ELR (cell line): ENCODE measurements around the gene LYZL1.
"Not testable (repeated sequence)": the region's sequence is repeated elsewhere in the genome, so short reads cannot be mapped to it uniquely, and the experiment has no call there.

Experiments
- DNase-seq: peaks from one replicate; pipeline ENCODE4 v3.0.0-alpha.2; 2015; ENCODE audit warnings: low read depth

Gene LYZL1

DNA sequence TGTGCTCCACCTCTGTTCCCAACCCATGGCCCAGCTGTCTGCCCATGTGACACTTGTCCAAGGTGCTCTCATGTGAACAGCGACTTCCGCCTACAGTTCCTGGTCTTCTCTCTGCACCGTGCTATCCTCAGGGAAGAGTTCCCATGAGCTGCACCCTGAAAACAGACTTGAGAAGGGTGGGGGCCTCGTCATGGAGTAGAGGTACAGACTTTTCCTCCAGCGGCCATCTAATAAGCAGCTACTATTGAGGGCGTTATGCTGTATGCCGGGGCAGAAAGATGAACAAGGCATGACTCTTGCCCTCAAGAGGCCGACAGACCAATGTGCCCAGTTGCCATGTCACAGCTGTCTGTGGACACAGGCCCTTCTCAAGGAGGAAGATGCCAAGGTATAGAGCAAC is 25.4 kb upstream of the LYZL1 start:
- DNase-seq: no peak

- DNase-seq: no peak
These were observed 23.6 kb upstream of the LYZL1 start for GRCh38 chr10:29265210-29265768.

DNA sequence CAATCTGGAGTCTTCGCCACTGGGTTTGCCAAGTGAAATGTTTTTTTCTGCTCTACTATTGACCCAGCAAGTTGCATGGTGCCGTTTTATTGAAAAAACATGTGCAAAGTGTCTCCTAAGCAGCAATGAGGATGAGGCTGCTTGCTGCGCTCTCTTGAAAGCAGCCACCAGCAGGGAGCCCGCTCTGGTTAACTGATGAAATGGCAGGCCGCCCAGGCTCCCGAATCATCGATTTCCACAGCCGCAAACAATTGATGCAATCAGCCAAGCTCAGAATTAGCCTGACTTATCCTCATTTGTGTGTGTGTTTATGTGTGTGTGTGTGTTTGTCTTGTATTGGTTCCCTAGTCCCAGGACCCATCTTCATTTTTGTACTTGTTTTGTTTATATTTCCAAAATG is 22.2 kb upstream of the LYZL1 start:
- no peak for DNase-seq

DNA sequence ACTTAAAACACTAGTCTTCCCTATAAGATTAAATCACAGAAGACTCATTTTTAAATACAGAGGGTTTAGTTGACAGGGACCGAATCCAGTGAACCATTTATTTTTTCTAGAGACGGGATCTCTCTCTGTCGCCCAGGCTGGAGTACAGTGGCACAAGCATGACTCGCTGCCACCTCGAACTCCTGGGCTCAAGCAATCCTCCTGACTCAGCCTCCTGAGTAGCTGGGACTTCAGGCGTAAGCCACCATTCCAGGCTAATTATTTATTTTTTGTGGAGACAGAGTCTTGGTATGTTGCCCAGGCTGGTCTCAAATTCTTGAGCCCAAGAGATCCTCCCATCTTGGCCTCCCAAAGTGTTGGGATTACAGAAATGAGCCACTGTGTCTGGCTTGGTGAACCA is 20.9 kb upstream of the LYZL1 start:
- DNase-seq: no peak

GRCh38 chr10:29269486-29269885 is 19.4 kb upstream of the LYZL1 start:
- DNase-seq: no peak

GRCh38 chr10:29270883-29271282 is 18.0 kb upstream of the LYZL1 start:
- DNase-seq: no peak

DNA sequence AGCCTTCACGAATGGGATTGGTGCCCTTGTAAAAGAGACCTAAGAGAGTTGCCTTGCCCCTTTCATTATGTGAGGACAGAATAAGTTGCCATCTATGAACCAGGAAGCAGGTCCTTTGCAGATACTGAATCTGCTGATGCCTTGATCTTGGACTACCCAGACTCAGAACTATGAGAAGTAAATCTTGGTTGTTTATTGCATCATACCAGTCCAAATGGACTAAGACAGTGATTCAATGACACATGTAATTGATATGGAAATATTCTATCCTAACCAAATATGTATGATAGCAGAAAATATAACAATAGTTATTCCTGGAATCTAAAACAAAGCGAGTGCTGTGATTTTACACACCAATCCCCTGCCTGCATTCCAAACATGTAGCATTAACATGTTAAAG is 17.0 kb upstream of the LYZL1 start:
- no peak for DNase-seq

GRCh38 chr10:29273478-29273877 is 15.4 kb upstream of the LYZL1 start:
- DNase-seq: no peak

DNA sequence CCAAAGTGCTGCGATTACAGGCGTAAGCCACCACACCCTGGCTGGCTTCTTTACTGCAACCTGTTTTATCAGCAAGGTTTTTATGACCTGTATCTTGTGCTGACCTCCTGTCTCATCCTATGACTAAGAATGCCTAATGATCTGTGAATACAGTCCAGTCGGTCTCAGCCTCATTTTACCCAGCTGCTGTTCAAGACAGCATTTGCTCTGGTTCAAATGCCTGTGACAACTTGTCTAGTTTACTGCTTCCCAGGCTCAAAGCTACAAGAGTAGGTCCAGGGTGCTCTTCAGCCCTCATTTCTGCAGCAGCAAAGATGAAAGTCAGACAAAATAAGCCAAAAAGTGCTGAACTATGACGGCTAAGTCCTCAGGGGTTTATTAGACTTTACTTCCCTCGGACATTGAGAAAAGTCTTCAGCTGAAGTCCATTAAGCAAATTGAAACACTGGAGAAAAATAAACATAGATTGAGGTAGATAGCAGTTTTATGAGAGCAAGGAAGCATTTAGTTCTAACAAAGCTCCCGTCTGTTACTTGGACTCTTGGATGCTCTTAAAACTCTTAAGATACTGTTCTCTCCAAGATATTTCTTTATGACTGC is 12.5 kb upstream of the LYZL1 start:
- DNase-seq: no peak

GRCh38 chr10:29277296-29277695 is 11.6 kb upstream of the LYZL1 start:
- DNase-seq: no peak

DNA sequence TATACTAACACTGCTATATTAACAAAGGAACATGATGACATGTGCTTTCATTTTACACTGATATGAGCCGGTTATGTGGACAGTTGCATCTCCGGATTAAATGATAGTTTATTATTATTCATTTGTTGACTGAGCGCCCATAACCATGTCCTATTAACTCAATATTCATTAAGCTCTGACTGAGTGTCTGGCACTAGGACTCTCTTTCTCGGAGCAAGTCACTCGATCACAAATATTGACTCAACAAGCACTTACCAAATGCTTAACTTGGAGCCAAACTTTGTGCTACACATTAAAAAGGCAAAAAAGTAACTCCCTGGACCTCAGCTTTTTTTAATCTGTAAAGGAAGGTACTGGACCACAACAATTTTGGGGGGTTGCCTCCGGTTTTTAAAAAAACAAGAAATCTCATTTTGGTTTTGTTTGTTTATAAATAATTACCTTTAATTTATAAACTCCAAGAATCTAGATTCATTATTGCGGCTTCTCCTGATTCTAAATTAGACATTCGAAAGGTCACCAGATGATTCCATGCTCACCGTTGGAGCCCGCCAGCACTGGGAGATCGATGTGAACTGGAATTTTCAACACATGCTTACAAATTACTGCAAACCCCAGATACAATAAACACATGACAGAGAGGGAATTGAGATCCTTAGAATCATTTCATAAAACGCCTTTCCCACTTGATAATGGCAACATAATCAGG is 8.9 kb upstream of the LYZL1 start:
- DNase-seq: no peak

DNA sequence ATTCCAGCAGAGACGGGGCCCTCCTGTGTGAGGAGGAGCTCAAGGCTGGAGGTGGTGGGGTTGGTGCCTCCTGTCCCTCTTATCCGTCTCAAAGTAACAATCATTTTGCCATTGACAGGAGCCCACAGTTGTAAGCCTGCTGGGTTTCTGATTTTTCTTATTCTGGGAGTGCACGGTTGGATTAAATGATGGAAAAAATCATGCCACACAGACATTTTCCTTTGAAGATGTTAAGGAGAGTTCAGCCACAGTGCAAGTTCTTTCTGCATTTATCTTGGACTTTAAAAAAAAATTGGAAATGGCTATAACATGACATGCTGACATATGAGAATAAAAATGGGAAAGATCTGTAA is 8.4 kb upstream of the LYZL1 start:
- DNase-seq: no peak

DNA sequence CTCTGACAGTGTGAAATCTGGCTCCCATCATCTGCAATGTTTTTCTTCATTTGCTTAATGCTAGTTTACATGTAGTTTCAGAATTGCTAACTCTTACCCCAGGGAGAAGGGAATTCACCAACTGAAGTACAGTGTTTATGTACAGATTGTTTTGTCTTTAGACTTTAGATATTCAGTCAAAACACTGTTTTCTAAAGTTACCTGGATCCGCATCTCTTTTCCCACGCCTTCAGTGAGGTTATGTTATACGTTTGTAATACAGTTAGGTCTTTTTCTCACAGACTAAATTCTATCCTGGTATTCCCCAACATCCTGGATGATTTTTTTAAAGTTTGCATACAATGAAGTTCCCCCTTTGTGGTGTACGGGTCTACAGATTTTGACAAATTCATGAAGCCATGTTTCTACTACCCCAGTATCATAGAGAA is 3.2 kb upstream of the LYZL1 start:
- DNase-seq: no peak

- DNase-seq: no peak
These were observed 1.2 kb upstream of the LYZL1 start for GRCh38 chr10:29287635-29288034.

DNA sequence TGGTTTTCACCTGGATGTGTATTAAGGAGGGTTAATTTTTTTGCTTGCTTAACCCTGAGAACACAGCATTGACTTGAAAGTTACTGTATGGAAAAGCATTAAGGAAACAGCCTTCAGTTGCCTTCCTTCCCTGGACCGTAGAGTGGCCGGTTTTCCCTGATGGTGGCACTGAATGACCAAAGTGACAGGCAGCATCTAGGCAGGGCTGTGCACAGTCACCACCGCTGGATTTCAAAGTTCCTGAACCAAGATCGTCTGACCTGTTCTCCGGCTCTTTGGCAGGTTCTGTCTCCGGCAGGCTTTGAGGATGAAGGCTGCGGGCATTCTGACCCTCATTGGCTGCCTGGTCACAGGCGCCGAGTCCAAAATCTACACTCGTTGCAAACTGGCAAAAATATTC is 2.7 kb downstream of the LYZL1 start:
- not testable (repeated sequence) for DNase-seq

GRCh38 chr10:29292406-29292805 is 3.5 kb downstream of the LYZL1 start:
- not testable (repeated sequence) for DNase-seq

DNA sequence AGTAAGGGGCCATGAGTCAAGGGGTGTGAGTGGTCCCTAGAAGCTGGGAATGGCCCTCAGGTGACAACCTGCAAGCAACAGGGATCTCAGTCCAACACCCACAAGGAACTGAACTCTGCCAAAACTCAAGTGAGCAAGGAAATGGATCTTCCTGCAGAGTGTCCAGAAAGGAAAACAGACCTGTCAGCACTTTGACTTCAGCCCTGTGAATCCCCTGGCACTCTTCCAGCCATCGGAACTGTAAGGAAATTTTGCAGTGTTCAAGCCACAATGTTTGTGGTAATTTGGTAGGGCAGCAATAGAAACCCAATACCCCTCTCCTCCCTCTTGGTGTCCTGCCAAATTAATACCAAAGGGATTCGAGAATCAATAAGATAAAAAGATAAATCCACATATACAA is 6.9 kb downstream of the LYZL1 start:
- DNase-seq: peak; percentile 7

DNA sequence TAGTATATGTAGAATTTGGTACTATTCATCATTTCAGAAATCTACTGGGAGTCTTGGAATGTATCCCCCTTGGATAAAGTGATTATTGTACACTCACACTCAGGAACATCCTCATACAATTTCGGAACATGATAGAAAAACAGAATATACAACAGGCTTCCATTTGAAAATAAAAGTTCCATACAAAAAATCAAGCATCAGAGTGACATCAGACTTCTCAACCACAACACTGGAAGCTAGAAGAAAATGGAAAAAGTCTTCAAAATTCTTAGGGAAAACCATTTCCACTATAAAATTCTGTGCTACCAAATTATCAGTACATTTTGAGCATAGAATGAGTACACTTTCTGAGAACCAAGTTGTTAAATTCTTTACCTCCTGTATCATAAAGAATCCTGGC is 8.8 kb downstream of the LYZL1 start:
- no peak for DNase-seq

DNA sequence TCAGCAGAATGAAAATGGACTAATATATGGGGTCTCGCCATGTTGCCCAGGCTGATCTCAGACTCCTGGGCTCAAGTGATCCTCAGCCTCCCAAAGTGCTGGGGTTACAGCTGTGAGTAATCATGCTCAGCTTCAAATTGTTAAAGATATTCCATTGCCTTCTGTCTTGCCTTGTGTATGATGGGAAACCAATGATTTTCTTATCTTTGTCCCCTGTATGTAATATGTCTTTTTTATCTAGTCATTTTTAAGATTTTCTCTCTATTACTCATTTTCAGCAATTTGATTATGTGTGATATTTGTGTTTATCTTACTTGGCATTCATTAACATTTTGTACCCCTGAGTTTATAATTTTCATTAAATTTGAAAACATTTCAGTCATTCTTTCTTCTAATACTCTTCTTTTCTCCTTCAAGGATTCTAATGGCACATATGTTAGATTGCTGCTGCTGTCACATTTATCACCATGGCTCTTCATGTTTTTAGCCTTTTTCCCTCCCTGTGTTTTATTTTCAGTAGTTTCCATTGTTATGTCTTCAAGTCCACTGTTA is 12.6 kb downstream of the LYZL1 start:
- no peak for DNase-seq

DNA sequence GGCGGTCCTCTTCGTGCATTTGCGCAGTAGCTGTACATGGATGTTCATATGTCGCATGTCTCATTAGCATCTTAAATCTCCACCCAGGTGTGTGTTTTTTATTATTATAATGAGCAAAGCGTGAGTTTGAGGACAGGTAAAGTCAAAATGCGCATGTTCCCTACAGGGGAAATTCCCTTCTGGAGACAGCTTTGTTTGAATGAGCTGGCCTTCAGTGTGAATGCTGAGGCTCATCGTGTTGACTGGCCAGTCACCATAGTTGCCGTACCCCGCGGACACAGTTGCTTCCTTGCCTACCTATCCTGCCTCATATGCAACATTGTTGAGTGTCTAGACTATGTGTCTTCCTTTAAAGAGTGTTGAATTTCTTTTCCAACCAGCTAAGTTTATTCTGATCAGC is 13.6 kb downstream of the LYZL1 start:
- DNase-seq: no peak

- DNase-seq: peak; percentile 74
These were observed 15.6 kb downstream of the LYZL1 start for GRCh38 chr10:29304264-29304994.

DNA sequence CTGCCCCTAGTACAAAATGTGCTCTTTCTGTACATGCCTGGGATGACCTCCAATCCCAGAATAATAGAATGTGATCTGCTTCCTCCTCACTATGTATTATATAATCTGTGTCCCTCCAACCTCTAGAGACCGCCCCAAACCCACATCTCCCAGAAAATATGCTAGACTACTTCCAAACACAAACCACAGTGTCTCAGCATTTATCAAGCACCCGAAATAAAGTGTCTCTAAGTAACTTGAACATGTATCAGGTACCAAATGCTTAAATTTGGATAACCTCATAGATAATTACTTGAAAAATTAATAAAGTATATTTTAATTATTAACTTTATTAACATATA is 16.1 kb downstream of the LYZL1 start:
- DNase-seq: no peak

GRCh38 chr10:29306688-29307087 is 17.8 kb downstream of the LYZL1 start:
- DNase-seq: no peak
